IMR-90 (cell line): ENCODE results near the gene NUCB2. TPM values are rescaled to one million over a fixed set of nuclear protein-coding genes. Genes with fewer than 3 reads are reported as not detected.

Source experiments
- ATAC-seq: fragments of 200-7000 bp; cut with Tn5 transposase; 2 replicates; pipeline ENCODE4 v1.9.1; 2020; ENCODE audit warnings: low read depth, mild to moderate bottlenecking, moderate library complexity
- BruUV-seq: library from RNA; stranded (reverse); fragments of 400-500 nt; replicated peaks from 2 replicates; lab custom pipeline; 2021; lab: Mats Ljungman, UMichigan
- CTCF ChIA-PET: fragments of 300-600 bp; formaldehyde crosslinking; extraction: SDS; loops from one replicate; lab custom pipeline; 2021; ENCODE audit warnings: antibody characterized with exemption; lab: Yijun Ruan, JAX
- POLR2A ChIA-PET: fragments of 300-600 bp; sonication (Branson Sonifier 250); formaldehyde crosslinking; loops from one replicate; lab custom pipeline; 2022; ENCODE audit warnings: antibody characterized with exemption; ENCODE audit not compliant: unreplicated experiment; lab: Charles Lee
- DNase-seq: peaks from one replicate; pipeline ENCODE4 v3.0.0; 2013
- H2AFZ ChIP-seq: replicated peaks from 2 replicates; pipeline ENCODE3; 2013; ENCODE audit warnings: low read length, mild to moderate bottlenecking; ENCODE audit not compliant: poor library complexity
- H2AK5ac ChIP-seq: 2 replicates; pipeline ENCODE4 v1.6.1; 2013; ENCODE audit warnings: low read depth, low read length, inconsistent platforms
- H2AK9ac ChIP-seq: replicated peaks from 2 replicates; pipeline ENCODE3; 2013; ENCODE audit warnings: mild to moderate bottlenecking, low read depth, low read length, moderate library complexity; ENCODE audit not compliant: poor library complexity
- H2BK120ac ChIP-seq: 2 replicates; pipeline ENCODE4 v1.6.1; 2013; ENCODE audit warnings: low read depth, low read length, inconsistent platforms
- H2BK15ac ChIP-seq: 3 replicates; pipeline ENCODE4 v1.6.1; 2013; ENCODE audit warnings: low read depth, low read length, inconsistent platforms
- H2BK20ac ChIP-seq: 2 replicates; pipeline ENCODE4 v1.6.1; 2013; ENCODE audit warnings: low read depth, mild to moderate bottlenecking, inconsistent platforms, low read length, moderate library complexity
- H2BK5ac ChIP-seq: 2 replicates; pipeline ENCODE4 v1.6.1; 2013; ENCODE audit warnings: mild to moderate bottlenecking, low read depth, low read length, inconsistent platforms; ENCODE audit not compliant: poor library complexity, severe bottlenecking
- H3K14ac ChIP-seq: replicated peaks from 2 replicates; pipeline ENCODE4 v1.6.1; 2013; ENCODE audit warnings: low read depth, low read length, inconsistent platforms
- H3K18ac ChIP-seq: 2 replicates; pipeline ENCODE4 v1.6.1; 2013; ENCODE audit warnings: low read depth, low read length, control low read depth
- H3K23ac ChIP-seq: 2 replicates; pipeline ENCODE4 v1.6.1; 2013; ENCODE audit warnings: low read depth, low read length, inconsistent platforms
- H3K27ac ChIP-seq: 2 replicates; pipeline ENCODE4 v1.5.1; 2013; ENCODE audit warnings: mild to moderate bottlenecking, control low read depth, low read length; ENCODE audit not compliant: insufficient read depth
- H3K27me3 ChIP-seq: 2 replicates; pipeline ENCODE4 v1.6.1; 2013; ENCODE audit warnings: low read length; ENCODE audit not compliant: control insufficient read depth, insufficient read depth
- H3K36me3 ChIP-seq: 2 replicates; pipeline ENCODE4 v1.6.1; 2013; ENCODE audit warnings: low read length, mixed read lengths; ENCODE audit not compliant: control insufficient read depth, insufficient read depth
- H3K4ac ChIP-seq: 2 replicates; pipeline ENCODE4 v1.6.1; 2013; ENCODE audit warnings: low read depth, low read length, inconsistent platforms
- H3K4me1 ChIP-seq: 2 replicates; pipeline ENCODE4 v1.6.1; 2013; ENCODE audit warnings: low read length, mixed read lengths; ENCODE audit not compliant: control insufficient read depth, insufficient read depth
- H3K4me2 ChIP-seq: 2 replicates; pipeline ENCODE4 v1.6.1; 2013; ENCODE audit warnings: low read depth, mild to moderate bottlenecking, control low read depth, low read length, moderate library complexity
- H3K4me3 ChIP-seq: 2 replicates; pipeline ENCODE4 v1.5.1; 2013; ENCODE audit warnings: low read depth, mild to moderate bottlenecking, control low read depth, low read length, moderate library complexity; ENCODE audit not compliant: insufficient read depth
- H3K56ac ChIP-seq: 2 replicates; pipeline ENCODE4 v1.6.1; 2013; ENCODE audit warnings: low read length, inconsistent platforms; ENCODE audit not compliant: insufficient read depth; ENCODE audit errors: extremely low read depth
- H3K79me1 ChIP-seq, 2 experiments: 2 replicates each; pipeline ENCODE4 v1.6.1; 2013; ENCODE audit warnings: low read length in 2 of 2, inconsistent platforms in 1 of 2, low read depth in 1 of 2
- H3K9ac ChIP-seq: 2 replicates; pipeline ENCODE4 v1.6.1; 2013; ENCODE audit warnings: low read depth, low read length, control low read depth
- H3K9me1 ChIP-seq: 2 replicates; pipeline ENCODE4 v1.6.1; 2013; ENCODE audit warnings: low read length, inconsistent platforms; ENCODE audit not compliant: insufficient read depth
- H3K9me3 ChIP-seq: 2 replicates; pipeline ENCODE4 v1.6.1; 2013; ENCODE audit warnings: low read length; ENCODE audit not compliant: control insufficient read depth, insufficient read depth
- H4K20me1 ChIP-seq: 2 replicates; pipeline ENCODE4 v1.6.1; 2013; ENCODE audit warnings: low read length, inconsistent platforms; ENCODE audit not compliant: insufficient read depth
- H4K5ac ChIP-seq: 2 replicates; pipeline ENCODE4 v1.6.1; 2013; ENCODE audit warnings: mild to moderate bottlenecking, low read depth, low read length, control low read depth
- H4K8ac ChIP-seq, 2 experiments: 2 replicates each; pipeline ENCODE4 v1.6.1; 2013; ENCODE audit warnings: low read depth in 2 of 2, low read length in 2 of 2, control low read depth in 1 of 2, inconsistent platforms in 1 of 2
- H4K91ac ChIP-seq: 2 replicates; pipeline ENCODE4 v1.6.1; 2013; ENCODE audit warnings: low read depth, low read length, inconsistent platforms; ENCODE audit not compliant: insufficient read depth
- CEBPB ChIP-seq: IDR thresholded peaks from 2 replicates; pipeline ENCODE4 v1.6.1; 2012; ENCODE audit warnings: low read depth, low read length, improper control_type of control experiment
- MAFK ChIP-seq: IDR thresholded peaks from 2 replicates; pipeline ENCODE4 v1.6.1; 2012; ENCODE audit warnings: low read depth, low read length, improper control_type of control experiment
- MXI1 ChIP-seq: IDR thresholded peaks from 2 replicates; pipeline ENCODE4 v1.6.1; 2012; ENCODE audit warnings: low read depth, mild to moderate bottlenecking, low read length, moderate library complexity, borderline replicate concordance
- NFE2L2 ChIP-seq: fragments of 150-350 bp; IDR thresholded peaks from 2 replicates; pipeline ENCODE4 v1.6.1; 2016; ENCODE audit warnings: low read depth, mild to moderate bottlenecking, low read length
- POLR2A ChIP-seq: IDR thresholded peaks from 2 replicates; pipeline ENCODE4 v1.6.1; 2012; ENCODE audit warnings: mild to moderate bottlenecking, low read depth, low read length
- RFX5 ChIP-seq: IDR thresholded peaks from 2 replicates; pipeline ENCODE4 v1.8.0; 2012; ENCODE audit warnings: low read depth, mild to moderate bottlenecking, low read length, moderate library complexity
- WGBS, 2 experiments: methylation state at CpG; one replicate each; pipeline versions ENCODE4 v1.1.5 to v1.1.7; 2013; ENCODE audit warnings: missing lambda C conversion rate in 2 of 2; ENCODE audit not compliant: insufficient read length in 1 of 2; ENCODE audit errors: extremely low coverage in 2 of 2; 5-methylcytosine and 5-hydroxymethylcytosine counted together
- dilution Hi-C: fragments of 300-500 bp; cut with HindIII; formaldehyde crosslinking; loops from one replicate; pipeline ENCODE4 v1.14.3; 2018; ENCODE audit warnings: low sequenced_read_pairs; ENCODE audit not compliant: unreplicated experiment
- in situ Hi-C: fragments of 300-500 bp; cut with MboI; formaldehyde crosslinking; loops from 3 replicates; pipeline ENCODE4 v1.14.3; 2019; ENCODE audit warnings: low sequenced_read_pairs, inconsistent platforms, mixed read lengths
- intact Hi-C: fragments of 100-400 bp; cut with micrococcal nuclease; formaldehyde crosslinking; loops from 2 replicates; pipeline ENCODE4 v1.10.0; 2022
- polyA plus RNA-seq, 3 experiments: library from polyadenylated mRNA; depleted of rRNA; stranded (reverse); fragments of >200 nt; gene quantifications; 2 replicates each; pipeline ENCODE4 v1.2.3, GENCODE V29; 2012; ENCODE audit warnings: low replicate concordance in 1 of 3
- total RNA-seq: library from RNA; depleted of rRNA; stranded (reverse); fragments of >200 nt; gene quantifications from 2 replicates; pipeline ENCODE4 v1.2.3, GENCODE V29; 2012

Gene NUCB2
- total and polyA plus RNA-seq, 2 of the 4 experiments (the other 2 are of a cell fraction), result 52.7 to 55.4 TPM

DNA sequence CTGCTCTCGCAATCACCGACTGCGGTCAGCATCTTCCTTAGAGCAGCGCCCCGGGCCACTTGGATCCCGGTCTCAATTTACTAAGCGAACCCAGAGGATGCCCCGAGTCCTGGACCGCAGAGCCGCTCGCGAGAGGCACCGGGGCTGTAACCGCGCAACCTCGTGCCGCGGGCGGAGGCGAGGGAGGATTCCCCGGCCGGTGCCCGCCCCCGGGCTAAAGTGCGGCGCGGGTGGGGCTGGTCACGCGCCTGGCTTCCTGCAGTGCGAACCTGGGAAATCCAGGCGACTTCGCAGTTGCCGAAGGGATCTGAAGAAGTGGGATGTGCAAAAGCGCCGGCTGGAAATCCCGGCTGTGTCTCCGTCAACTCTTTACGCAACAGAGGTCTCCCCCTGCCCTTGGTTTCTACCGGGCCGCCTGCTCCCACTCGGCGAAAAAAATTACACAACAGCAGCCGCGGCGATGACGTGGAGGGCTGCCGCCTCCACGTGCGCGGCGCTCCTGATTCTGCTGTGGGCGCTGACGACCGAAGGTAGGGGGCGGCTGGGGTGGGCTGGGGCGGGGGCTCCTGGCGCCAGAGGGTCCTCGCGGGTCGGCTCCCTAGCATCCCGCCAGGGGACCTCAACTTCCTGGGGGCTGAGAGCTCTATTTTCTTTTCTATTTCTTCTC lies 75.1 kb downstream of the NUCB2 start, which contains the start of gene NCR3LG1 (continued):
- TF ChIP-seq NFE2L2 (no peak), MXI1 (peak; percentile 10; the same call in 1 of the 2 replicates)

DNA sequence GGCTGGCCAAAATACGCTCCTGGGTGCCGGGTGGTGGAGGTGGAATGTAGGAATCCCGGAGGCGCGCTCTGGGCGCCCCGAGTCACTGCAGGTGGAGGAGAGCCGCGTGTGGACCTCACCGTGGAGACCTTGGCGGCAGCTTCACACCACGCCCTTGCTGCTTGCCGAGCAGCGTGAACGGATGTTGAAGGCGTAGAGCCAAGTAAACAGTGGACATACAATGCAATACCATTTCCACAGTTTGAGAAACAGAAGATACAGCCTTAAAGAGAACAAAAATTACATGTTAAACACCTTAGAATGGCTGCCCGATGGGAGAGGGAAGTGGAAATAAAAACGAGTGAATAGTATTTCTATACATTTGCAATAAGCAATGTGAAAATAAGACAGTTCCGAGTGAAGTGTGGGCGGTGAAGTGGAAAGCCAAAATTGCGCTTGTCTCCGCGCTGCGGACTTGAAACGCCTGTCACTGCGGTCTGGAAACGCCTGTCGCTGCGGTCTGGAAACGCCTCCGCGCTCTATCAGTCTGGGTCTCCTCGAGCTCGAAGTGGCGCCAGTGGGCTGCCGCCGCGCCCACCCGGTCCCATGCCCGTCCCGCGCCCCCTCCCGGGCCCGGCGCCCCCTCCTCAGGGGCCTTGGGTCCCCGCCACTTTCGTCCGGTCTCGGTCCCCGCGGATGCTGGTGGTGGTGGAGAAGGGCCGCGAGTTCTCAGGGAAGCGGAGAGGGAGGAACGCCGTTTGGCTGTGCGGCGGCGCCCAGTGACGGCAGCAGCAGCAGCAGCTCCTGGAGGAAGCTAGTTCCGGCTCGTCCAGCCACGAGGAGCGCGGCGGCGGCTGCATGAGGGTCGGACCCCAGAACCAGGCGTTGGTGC lies 76.6 kb downstream of the NUCB2 start:
- H2AK9ac ChIP-seq, result peak overlapping the region; percentile 74
- intact Hi-C loops (loop anchor here (1.0 to 5.0 kb wide), 2 partner anchors 76 to 123 kb away; partner anchors contain the start of gene NUCB2), dilution Hi-C loops (no loop called here), in situ Hi-C loops (no loop called here)
- H3K4me1 ChIP-seq, result peaks cover 2% of the 10 kb centered on the region
- H3K9me3 ChIP-seq, result no peaks in the 10 kb centered on the region
- POLR2A ChIA-PET, result interaction anchor here (0.6 kb wide), 1 partner anchor 150 kb away, joined by 3 read pairs; no protein-coding TSS in a partner anchor
- WGBS, 2 experiments, result 0% methylated on average over 14 of the region's 69 CpGs; no CpG with 5 or more reads in 1 of the 2 experiments
- BruUV-seq, result TSS peak; percentile 31
- peaks cover 0 to 4% of the 10 kb centered on the region in 2 experiments; a peak in 1 of 4 replicates for H3K79me1 ChIP-seq
- H2BK5ac ChIP-seq, result peak overlapping the region; percentile 48
- peak overlapping the region; percentile 69 for H3K9ac ChIP-seq
- H3K18ac ChIP-seq, result no peak overlapping the region; the same call in 1 of the 2 replicates
- H3K27me3 ChIP-seq, result no peaks in the 10 kb centered on the region
- H3K4me2 ChIP-seq, result peak overlapping the region; percentile 100
- no peaks in the 10 kb centered on the region for H4K20me1 ChIP-seq
- ATAC-seq, result peak; percentile 78
- no peak for TF ChIP-seq MAFK
- TF ChIP-seq MXI1, result peak; percentile 85; the same call in 1 of the 2 replicates
- no peak for TF ChIP-seq CEBPB
- TF ChIP-seq POLR2A, result peak; percentile 59; the same call in 1 of the 2 replicates
- no peak for TF ChIP-seq RFX5
- H3K56ac ChIP-seq, result peak overlapping the region; percentile 74
- peak overlapping the region; percentile 93 for H2AFZ ChIP-seq
- peak overlapping the region; percentile 4; the same call in 1 of the 2 replicates for H3K23ac ChIP-seq
- peak overlapping the region; percentile 87; the same call in 1 of the 2 replicates for H3K14ac ChIP-seq
- no peak overlapping the region for H2BK15ac ChIP-seq
- peak; percentile 76 for DNase-seq
- H4K91ac ChIP-seq, result 0 out of 2 replicates have a peak overlapping the region, but pooled peaks have one; percentile 36
- H2BK120ac ChIP-seq, result peak overlapping the region; percentile 18; the same call in 1 of the 2 replicates
- H3K9me1 ChIP-seq, result no peaks in the 10 kb centered on the region
- no peak overlapping the region for H2BK20ac ChIP-seq
- H2AK5ac ChIP-seq, result no peak overlapping the region
- CTCF ChIA-PET, result interaction anchor here (0.6 to 3.3 kb wide), 5 partner anchors 9 to 175 kb away, joined by 3 to 9 read pairs (median 4); no protein-coding TSS in a partner anchor
- H4K8ac ChIP-seq, result peak overlapping the region; percentile 7 to 71; a peak in 2 of 4 replicates
- H3K27ac ChIP-seq, result peak overlapping the region; percentile 59
- H3K36me3 ChIP-seq, result no peaks in the 10 kb centered on the region; the same call in 1 of the 2 replicates
- H3K4ac ChIP-seq, result peak overlapping the region; percentile 60
- 0 out of 2 replicates have a peak overlapping the region, but pooled peaks have one; percentile 38 for H4K5ac ChIP-seq
- H3K4me3 ChIP-seq, result peak overlapping the region; percentile 74
